OCI-M2 (cell line): Measurements from ENCODE around the gene CDAN1.

Experiments used
- DNase-seq: peaks from one replicate; lab custom pipeline; 2025; ENCODE audit not compliant: unreplicated experiment; lab: John Stamatoyannopoulos, UW

Gene CDAN1

GRCh38 chr15:42674472-42674871 lies 62.5 kb downstream of the CDAN1 start:
- DNase-seq, result no peak
